ENCODE results near the gene NAB1. TPM values are rescaled to one million over a fixed set of nuclear protein-coding genes. Genes with fewer than 3 reads are reported as not detected.

NAB1 gene
- total RNA-seq = 100 to 1,000 TPM in 1 of 4 donors, 10 to 100 TPM in 3; 59.2 to 132 (median 78.2) TPM

DNA sequence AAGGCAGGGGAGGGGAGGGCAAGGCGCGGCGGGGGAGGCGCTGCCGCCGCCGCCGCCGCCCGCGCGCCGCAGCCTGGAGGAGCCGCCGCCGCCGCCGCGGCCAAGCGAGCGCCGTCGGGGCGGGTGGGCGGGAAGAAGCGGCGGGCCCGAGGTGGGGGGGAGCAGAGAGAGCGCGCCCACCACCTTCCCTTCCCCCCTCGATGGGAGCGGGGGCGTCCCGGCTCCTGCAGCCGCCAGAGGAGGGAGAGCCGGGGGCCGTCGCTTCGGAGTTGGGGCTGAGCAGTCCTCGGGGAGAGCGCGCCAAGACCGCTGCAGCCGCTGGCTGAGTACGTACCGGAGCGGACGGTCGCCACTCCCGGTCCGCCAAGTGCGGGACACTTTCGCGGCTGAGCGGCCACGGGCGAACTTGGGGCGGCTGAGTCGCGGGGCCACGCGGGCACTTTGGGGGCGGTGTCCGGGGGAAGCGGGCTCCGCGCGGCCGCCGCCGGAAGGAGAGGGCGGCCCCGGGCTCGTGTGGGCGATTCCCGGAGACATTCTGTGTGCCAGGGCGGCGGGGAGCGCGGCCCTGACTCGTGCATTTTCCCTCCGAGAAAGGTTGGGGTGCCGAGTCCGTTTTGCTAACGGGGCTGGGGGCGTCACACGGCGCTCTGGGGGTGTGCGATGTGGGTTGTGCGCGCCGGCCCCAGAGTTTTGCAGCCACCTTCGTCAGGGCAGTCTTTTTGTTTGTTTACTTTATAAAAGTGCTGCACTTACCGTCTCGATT, at the start of gene NAB1:
NAB1 (plus strand) TSS at position 49 of the 763 bp plus-strand sequence. CDS start 10,094 bp downstream, outside the sequence.
- DNase-seq = peak; percentile 58 to 68
- Histone ChIP-seq H3K4me3 (peak within 1 kb of the TSS; percentile 72 to 96), H3K36me3 (no peaks in the 10 kb centered on the region), H3K27ac (peak within 1 kb of the TSS; percentile 93 to 97), H3K4me1 (peaks cover 6 to 7% of the 10 kb centered on the region in 2 donors), H3K9me3 (no peaks in the 10 kb centered on the region), H3K27me3 (no peaks in the 10 kb centered on the region)
- intact Hi-C loops (cut with DNase I; ENCODE audit: low total_unique reads) = no loop called here
- peak in 1 of 2 donors; percentile 28 for TF ChIP-seq POLR2A (IDR thresholded peaks at IDR 0.05)
- TF ChIP-seq, protein P1, sequence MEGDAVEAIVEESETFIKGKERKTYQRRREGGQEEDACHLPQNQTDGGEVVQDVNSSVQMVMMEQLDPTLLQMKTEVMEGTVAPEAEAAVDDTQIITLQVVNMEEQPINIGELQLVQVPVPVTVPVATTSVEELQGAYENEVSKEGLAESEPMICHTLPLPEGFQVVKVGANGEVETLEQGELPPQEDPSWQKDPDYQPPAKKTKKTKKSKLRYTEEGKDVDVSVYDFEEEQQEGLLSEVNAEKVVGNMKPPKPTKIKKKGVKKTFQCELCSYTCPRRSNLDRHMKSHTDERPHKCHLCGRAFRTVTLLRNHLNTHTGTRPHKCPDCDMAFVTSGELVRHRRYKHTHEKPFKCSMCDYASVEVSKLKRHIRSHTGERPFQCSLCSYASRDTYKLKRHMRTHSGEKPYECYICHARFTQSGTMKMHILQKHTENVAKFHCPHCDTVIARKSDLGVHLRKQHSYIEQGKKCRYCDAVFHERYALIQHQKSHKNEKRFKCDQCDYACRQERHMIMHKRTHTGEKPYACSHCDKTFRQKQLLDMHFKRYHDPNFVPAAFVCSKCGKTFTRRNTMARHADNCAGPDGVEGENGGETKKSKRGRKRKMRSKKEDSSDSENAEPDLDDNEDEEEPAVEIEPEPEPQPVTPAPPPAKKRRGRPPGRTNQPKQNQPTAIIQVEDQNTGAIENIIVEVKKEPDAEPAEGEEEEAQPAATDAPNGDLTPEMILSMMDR (IDR thresholded peaks at IDR 0.05) = no peak

DNA sequence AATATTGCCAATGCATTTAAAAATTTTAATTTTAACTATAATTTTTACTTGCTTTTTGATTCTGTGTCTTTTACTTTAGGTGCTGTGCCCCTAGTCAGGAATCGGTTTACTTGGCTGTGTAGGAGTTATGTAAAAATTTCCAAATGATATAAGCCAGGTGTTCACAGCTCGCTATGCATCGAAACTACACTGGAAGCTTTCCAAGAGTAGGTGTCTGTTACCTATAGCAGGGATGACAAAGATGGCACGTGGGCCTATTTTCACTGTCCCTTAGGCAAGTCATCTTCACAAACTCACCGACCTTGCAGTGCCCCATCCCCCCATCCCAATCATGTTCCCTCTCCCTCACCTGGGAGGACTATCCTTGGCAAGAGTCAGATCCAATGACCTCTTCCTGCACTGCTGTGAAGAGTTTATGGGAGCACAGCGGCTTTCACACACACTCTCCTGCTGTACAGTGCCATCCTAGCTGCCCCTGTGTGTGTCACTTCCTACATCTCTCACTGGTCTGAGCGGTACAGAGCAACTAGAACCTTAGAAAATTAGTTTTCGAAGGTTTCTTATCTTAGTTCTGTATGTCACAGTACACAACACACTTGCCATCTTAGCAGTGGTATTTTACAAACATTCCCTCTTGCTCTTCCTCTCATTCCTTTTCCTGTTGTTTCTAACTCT, 49.2 kb upstream of the NAB1 start:
- TF ChIP-seq, protein P1 (IDR thresholded peaks at IDR 0.05) = no peak
- TF ChIP-seq POLR2A (IDR thresholded peaks at IDR 0.05) = no peak
- no peaks in the 10 kb centered on the region for H3K9me3 ChIP-seq
- no peaks in the 10 kb centered on the region for H3K27me3 ChIP-seq
- no peak overlapping the region for H3K27ac ChIP-seq
- no peak overlapping the region for H3K4me3 ChIP-seq
- H3K4me1 ChIP-seq = no peaks in the 10 kb centered on the region
- intact Hi-C loops (cut with DNase I; ENCODE audit: low total_unique reads) = no loop called here
- DNase-seq = no peak
- no peaks in the 10 kb centered on the region for H3K36me3 ChIP-seq

DNA sequence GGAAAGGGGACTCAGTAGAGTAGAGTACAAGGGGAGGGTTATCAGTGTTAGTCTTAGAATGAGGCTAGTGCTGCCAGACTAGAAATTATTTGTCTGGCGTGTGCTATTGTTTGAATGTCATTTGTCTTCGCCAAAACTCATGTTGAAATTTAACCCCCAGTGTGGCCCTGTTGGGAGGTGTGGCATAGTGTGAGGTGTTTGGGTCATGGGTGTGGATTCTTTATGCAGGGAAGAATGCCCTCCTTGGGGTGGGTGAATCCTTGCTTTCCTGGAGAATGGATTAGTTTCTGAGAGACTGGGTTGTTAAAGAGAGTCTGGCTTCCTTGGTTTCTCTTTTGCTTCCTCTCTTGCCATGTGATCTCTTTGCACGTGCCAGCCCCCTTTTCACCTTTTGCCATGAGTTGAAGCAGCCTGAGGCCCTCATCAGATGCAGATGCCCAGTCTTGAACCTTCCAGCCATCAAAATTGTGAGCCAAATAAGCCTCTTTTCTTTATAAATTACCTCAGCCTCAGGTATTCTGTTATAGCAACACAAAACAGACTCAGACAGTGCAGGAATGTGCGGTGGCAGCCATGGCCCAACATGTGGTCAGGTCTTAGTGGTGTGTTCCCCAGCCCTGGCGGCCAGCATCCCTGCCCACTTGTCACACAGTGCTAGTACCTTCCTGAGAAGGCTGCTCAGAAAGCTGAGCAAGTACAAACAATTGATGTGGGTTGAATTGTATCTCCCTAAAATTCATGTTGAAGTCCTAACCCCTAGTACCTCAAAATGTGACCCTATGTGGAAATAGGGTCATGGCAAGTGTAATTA, 48.4 kb upstream of the NAB1 start:
- intact Hi-C loops (cut with DNase I; ENCODE audit: low total_unique reads) = no loop called here
- no peak overlapping the region for H3K27ac ChIP-seq

DNA sequence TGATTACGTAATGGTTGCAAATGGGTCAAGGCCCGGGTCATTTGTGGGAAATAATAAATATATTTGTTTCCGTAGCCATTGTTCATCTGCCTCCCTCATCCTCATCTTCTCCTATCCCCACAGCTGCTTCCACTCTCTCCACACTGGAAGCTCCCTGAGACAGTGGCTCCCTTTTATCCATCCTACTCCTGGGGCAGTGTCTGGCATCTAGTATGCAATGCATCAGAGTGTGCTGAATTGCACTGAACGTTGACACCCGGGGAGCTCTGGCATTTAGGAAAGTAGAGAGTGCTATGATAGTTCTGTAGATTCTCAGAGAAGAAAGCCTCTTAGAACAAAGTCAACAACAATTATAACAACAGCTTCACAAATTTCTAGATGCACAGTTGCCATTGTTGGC, 45.5 kb upstream of the NAB1 start:
- Histone ChIP-seq H3K27me3 (no peaks in the 10 kb centered on the region), H3K27ac (no peak overlapping the region), H3K36me3 (no peaks in the 10 kb centered on the region), H3K4me3 (no peak overlapping the region), H3K4me1 (no peaks in the 10 kb centered on the region), H3K9me3 (no peaks in the 10 kb centered on the region)
- intact Hi-C loops (cut with DNase I; ENCODE audit: low total_unique reads) = no loop called here
- no peak for DNase-seq
- TF ChIP-seq POLR2A (IDR thresholded peaks at IDR 0.05) = no peak
- TF ChIP-seq, protein P1 (IDR thresholded peaks at IDR 0.05) = no peak

More for the DNA sequence above, 48.4 kb upstream of the NAB1 start:
- H3K27me3 ChIP-seq = no peaks in the 10 kb centered on the region
- no peaks in the 10 kb centered on the region for H3K36me3 ChIP-seq
- DNase-seq = no peak
- TF ChIP-seq, protein P1 (IDR thresholded peaks at IDR 0.05) = no peak
- TF ChIP-seq POLR2A (IDR thresholded peaks at IDR 0.05) = no peak
- no peak overlapping the region for H3K4me3 ChIP-seq
- no peaks in the 10 kb centered on the region for H3K4me1 ChIP-seq
- no peaks in the 10 kb centered on the region for H3K9me3 ChIP-seq
